K562 (cell line): ENCODE results near the gene EPS8L1. TPM values are rescaled to one million over a fixed set of nuclear protein-coding genes. Genes with fewer than 3 reads are reported as not detected.

Experiments
- ATF4 ChIP-seq: fragments of 450-650 bp; formaldehyde crosslinking; IDR thresholded peaks from 2 replicates; pipeline ENCODE4 v1.4.0; 2022; ENCODE audit warnings: mild to moderate bottlenecking, moderate library complexity
- HDAC3 ChIP-seq: fragments of 450-650 bp; IDR thresholded peaks from 2 replicates; pipeline ENCODE4 v1.6.1; 2018; ENCODE audit warnings: borderline replicate concordance, mild to moderate bottlenecking, moderate library complexity; ENCODE audit not compliant: partially characterized antibody
- NELFE ChIP-seq: IDR thresholded peaks from 2 replicates; pipeline ENCODE4 v1.6.1; 2011; ENCODE audit warnings: mild to moderate bottlenecking; ENCODE audit not compliant: insufficient read depth, insufficient read length
- NUFIP1 ChIP-seq: fragments of 450-650 bp; IDR thresholded peaks from 2 replicates; pipeline ENCODE4 v1.6.1; 2018; ENCODE audit not compliant: partially characterized antibody
- SP2 ChIP-seq: IDR thresholded peaks from 2 replicates; pipeline ENCODE4 v1.6.1; 2011; ENCODE audit warnings: mild to moderate bottlenecking, low read depth, low read length, moderate library complexity; ENCODE audit not compliant: poor library complexity, severe bottlenecking; ENCODE audit errors: extremely low read depth
- TBL1XR1 ChIP-seq, 2 experiments: IDR thresholded peaks; 2 replicates each; pipeline ENCODE4 v1.6.1; 2012; ENCODE audit warnings: improper control_type of control experiment in 2 of 2, low read length in 2 of 2, mild to moderate bottlenecking in 1 of 2
- UBTF ChIP-seq, 2 experiments: IDR thresholded peaks; 2 replicates each; pipeline ENCODE4 v1.6.1; 2012; ENCODE audit warnings: improper control_type of control experiment in 2 of 2, low read depth in 2 of 2, low read length in 2 of 2, borderline replicate concordance in 1 of 2
- ZNF717 ChIP-seq: fragments of 250-450 bp; sonication (Bioruptor Pico); IDR thresholded peaks from 2 replicates; pipeline ENCODE4 v1.5.0; 2021
- polyA plus RNA-seq, 8 experiments: library from polyadenylated mRNA; depleted of rRNA in 4 of 8; stranded (reverse) in 5 of 8; unstranded in 3 of 8; fragments of >200 nt; fragmentation: Nextera tagmentation in 2 of 8; fragmentation: Illumina TruSeq in 1 of 8; extraction: Ambion mirVana in 2 of 8; extraction: Trizol in 1 of 8; gene quantifications; 2 replicates each; pipeline versions ENCODE4 v1.2.1 to v1.2.3, GENCODE V29; 2011 to 2014; ENCODE audit warnings: inconsistent platforms in 1 of 8, missing spikeins in 1 of 8
- total RNA-seq, 7 experiments: library from RNA; depleted of rRNA in 6 of 7; stranded (reverse); fragments of >200 nt in 6 of 7; fragmentation: Illumina TruSeq in 2 of 7; extraction: Trizol in 2 of 7; gene quantifications; 2 replicates each; pipeline versions ENCODE4 v1.2.1 to v1.2.3, GENCODE V29; 2011 to 2021; ENCODE audit warnings: low replicate concordance in 1 of 7
- TF ChIP-seq, protein P1 (sequence below): fragments of 450-650 bp; formaldehyde crosslinking; IDR thresholded peaks from 2 replicates; pipeline ENCODE4 v1.4.0; 2020; ENCODE audit warnings: mild to moderate bottlenecking, moderate library complexity
- TF ChIP-seq, protein P2 (sequence below), 2 experiments: fragments of 450-650 bp; IDR thresholded peaks; 2 replicates each; pipeline ENCODE4 v1.6.1; 2016; ENCODE audit warnings: mild to moderate bottlenecking in 2 of 2, borderline replicate concordance in 1 of 2, low read depth in 1 of 2, moderate library complexity in 1 of 2

EPS8L1 gene
- total and polyA plus RNA-seq, 9 of the 15 experiments (the other 6 are each of a cell fraction or from before 2014, with no cell fraction given): 0.35 to 22.1 (median 11.9) TPM

DNA sequence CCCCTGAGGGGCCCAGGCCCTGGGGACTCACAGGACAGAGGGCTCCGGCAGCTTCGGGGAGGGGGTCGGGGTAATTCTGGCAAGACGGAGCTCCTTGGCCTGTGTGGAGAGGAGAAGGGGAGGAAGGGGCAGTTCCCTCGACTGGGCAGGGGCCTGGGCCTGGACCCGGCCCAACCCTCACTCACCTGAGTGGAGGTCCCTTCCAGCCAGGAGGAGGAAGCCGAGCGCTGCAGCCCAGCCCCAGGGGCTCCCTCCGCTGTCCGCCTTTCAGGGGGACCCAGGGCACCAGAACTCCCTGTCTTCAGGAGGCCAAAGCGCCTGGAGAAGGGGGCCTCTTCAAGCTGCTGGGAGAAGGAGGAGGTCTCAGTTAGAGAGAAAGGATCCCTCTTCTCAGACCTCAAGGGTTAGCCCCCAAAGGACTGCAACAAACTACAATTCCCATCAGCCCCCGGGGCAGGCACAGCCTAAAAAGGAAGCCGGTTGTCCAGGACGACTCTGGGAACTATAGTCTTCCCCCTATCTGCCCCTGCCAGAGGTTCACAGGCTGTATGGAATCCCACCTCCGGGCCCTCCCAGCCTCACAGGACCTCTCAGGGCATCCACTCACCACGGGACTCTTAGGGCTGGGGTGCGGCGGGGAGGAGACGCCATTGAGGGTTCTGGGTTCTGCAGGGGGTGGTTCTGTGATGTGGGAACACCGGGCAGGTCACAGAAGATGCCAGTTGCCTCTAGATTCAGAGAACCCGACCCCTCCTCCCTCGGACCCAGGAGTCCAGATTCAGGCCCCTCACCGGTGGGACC is 19.8 kb downstream of the EPS8L1 start (continued):
- TF ChIP-seq NELFE (no peak), TBL1XR1 (IDR thresholded peaks at IDR 0.05; ENCODE audit: low read length in 2 of 2) (no peak), ZNF717 (CRISPR knock-in tag) (no peak), NUFIP1 (no peak), ATF4 (CRISPR knock-in tag) (no peak), UBTF (IDR thresholded peaks at IDR 0.05; ENCODE audit: borderline replicate concordance in 1 of 2, low read depth in 2 of 2, low read length in 2 of 2) (no peak), SP2 (no peak), HDAC3 (no peak)
- TF ChIP-seq, protein P1, sequence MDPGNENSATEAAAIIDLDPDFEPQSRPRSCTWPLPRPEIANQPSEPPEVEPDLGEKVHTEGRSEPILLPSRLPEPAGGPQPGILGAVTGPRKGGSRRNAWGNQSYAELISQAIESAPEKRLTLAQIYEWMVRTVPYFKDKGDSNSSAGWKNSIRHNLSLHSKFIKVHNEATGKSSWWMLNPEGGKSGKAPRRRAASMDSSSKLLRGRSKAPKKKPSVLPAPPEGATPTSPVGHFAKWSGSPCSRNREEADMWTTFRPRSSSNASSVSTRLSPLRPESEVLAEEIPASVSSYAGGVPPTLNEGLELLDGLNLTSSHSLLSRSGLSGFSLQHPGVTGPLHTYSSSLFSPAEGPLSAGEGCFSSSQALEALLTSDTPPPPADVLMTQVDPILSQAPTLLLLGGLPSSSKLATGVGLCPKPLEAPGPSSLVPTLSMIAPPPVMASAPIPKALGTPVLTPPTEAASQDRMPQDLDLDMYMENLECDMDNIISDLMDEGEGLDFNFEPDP: no peak
- TF ChIP-seq, protein P2, sequence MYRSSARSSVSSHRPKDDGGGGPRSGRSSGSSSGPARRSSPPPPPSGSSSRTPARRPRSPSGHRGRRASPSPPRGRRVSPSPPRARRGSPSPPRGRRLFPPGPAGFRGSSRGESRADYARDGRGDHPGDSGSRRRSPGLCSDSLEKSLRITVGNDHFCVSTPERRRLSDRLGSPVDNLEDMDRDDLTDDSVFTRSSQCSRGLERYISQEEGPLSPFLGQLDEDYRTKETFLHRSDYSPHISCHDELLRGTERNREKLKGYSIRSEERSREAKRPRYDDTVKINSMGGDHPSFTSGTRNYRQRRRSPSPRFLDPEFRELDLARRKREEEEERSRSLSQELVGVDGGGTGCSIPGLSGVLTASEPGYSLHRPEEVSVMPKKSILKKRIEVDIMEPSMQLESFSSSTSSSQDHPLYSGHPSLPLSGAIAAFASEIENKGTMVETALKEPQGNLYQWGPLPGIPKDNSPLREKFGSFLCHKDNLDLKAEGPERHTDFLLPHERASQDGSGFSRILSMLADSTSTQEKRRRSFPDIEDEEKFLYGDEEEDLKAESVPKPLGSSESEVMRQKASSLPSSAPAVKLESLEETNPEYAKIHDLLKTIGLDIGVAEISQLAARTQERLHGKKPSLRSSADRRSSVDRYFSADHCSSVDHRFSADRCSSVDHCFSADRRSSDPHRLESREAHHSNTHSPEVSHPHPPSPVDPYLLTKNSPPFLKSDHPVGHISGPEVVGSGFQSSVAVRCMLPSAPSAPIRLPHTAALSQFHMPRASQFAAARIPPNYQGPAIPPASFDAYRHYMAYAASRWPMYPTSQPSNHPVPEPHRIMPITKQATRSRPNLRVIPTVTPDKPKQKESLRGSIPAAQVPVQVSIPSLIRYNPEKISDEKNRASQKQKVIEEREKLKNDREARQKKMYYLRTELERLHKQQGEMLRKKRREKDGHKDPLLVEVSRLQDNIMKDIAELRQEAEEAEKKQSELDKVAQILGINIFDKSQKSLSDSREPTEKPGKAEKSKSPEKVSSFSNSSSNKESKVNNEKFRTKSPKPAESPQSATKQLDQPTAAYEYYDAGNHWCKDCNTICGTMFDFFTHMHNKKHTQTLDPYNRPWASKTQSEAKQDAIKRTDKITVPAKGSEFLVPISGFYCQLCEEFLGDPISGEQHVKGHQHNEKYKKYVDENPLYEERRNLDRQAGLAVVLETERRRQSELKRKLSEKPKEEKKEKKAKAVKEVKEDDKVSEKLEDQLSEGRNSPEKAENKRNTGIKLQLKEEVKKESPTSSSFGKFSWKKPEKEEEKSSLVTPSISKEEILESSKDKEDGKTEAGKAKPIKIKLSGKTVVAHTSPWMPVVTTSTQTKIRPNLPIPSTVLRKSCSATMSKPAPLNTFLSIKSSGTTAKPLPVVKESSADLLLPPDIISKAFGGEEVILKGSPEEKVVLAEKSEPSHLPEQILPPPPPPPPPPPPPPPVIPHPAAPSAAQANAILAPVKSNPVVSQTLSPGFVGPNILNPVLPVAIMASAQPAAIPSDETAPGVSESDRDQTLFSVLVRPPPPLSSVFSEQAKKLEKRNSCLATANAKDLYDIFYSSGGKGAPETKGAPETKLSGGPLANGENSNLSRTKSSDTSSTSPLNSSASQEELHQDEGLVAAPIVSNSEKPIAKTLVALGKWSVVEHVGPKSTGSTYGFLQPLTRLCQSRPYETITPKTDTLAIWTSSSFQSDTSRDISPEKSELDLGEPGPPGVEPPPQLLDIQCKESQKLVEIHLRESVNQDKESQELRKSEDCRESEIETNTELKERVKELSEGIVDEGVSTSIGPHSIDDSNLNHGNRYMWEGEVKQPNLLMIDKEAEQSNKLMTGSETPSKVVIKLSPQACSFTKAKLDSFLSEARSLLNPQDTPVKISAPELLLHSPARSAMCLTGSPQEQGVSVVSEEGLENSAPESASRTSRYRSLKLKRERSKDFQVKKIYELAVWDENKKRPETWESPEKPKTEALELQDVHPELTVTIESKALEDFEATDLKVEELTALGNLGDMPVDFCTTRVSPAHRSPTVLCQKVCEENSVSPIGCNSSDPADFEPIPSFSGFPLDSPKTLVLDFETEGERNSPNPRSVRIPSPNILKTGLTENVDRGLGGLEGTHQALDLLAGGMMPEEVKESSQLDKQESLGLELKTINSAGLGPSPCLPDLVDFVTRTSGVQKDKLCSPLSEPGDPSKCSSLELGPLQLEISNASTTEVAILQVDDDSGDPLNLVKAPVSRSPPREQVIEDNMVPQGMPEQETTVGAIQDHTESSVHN (IDR thresholded peaks at IDR 0.05; ENCODE audit: borderline replicate concordance in 1 of 2, low read depth in 1 of 2): no peak
